Measurements from ENCODE around the gene RNF144A. TPM values are rescaled to one million over a fixed set of nuclear protein-coding genes. Genes with fewer than 3 reads are reported as not detected.

RNF144A gene
- total and polyA plus RNA-seq, 2 donors (not counting 1 experiment from before 2014, with no cell fraction given), result 1.2 to 1.6 TPM

DNA sequence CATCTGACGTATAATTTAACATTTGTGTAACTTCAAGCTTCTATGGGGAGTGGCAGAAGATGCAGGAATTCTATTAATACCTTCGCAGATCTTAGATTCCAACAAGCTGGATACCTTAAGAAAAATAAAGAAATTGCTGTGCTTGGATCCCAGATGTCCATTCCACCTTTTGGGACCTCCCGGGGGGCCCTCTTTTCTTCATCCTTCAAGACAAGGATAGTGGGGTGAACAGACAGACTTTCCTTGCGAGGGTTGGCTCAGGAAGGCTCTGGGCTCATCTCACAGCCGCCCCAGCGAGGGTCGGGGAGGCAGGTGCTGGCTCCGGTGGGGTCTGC, 509 bp upstream of the RNF144A start:
- H3K4me3 Mint-ChIP-seq, result peak overlapping the region; percentile 78
- DNase-seq (no peak), ATAC-seq (ENCODE audit: low read depth) (no peak)
- no peak for TF ChIP-seq EZH2 (IDR thresholded peaks at IDR 0.05; ENCODE audit: borderline replicate concordance, insufficient read depth, low read depth, low read length, poor library complexity, severe bottlenecking)
- TF ChIP-seq, protein P1, sequence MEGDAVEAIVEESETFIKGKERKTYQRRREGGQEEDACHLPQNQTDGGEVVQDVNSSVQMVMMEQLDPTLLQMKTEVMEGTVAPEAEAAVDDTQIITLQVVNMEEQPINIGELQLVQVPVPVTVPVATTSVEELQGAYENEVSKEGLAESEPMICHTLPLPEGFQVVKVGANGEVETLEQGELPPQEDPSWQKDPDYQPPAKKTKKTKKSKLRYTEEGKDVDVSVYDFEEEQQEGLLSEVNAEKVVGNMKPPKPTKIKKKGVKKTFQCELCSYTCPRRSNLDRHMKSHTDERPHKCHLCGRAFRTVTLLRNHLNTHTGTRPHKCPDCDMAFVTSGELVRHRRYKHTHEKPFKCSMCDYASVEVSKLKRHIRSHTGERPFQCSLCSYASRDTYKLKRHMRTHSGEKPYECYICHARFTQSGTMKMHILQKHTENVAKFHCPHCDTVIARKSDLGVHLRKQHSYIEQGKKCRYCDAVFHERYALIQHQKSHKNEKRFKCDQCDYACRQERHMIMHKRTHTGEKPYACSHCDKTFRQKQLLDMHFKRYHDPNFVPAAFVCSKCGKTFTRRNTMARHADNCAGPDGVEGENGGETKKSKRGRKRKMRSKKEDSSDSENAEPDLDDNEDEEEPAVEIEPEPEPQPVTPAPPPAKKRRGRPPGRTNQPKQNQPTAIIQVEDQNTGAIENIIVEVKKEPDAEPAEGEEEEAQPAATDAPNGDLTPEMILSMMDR (IDR thresholded peaks at IDR 0.05), result no peak
- peaks cover 7 to 13% of the 10 kb centered on the region in 2 donors for H3K4me1 ChIP-seq (ENCODE audit: control insufficient read depth in 2 of 2, insufficient read depth in 2 of 2, low read length in 2 of 2)
- H2AFZ ChIP-seq (ENCODE audit: insufficient read depth, low read depth, low read length, poor library complexity, severe bottlenecking), result peak overlapping the region; percentile 61
- peak overlapping the region; percentile 10 for H3K27ac Mint-ChIP-seq
- H3K9ac ChIP-seq (ENCODE audit: low read length), result peak overlapping the region; percentile 17
- peak overlapping the region in 1 of 5 experiments; percentile 30 for H3K4me3 ChIP-seq (ENCODE audit: control extremely low read depth in 1 of 5, extremely low read depth in 1 of 5, insufficient read depth in 1 of 5, low read depth in 2 of 5, low read length in 4 of 5)
- intact Hi-C loops (cut with micrococcal nuclease), result loop anchor here (5.0 kb wide), 2 partner anchors 49 to 86 kb away; partner anchors contain the start of gene CMPK2
- peak overlapping the region; percentile 94 for H3K4me2 ChIP-seq (replicated peaks; ENCODE audit: low read depth, low read length, poor library complexity, severe bottlenecking)
- peaks cover 0 to 9% (median 0%) of the 10 kb centered on the region in 3 donors for H3K9me3 ChIP-seq (ENCODE audit: control extremely low read depth in 1 of 3, control insufficient read depth in 2 of 3, insufficient read depth in 1 of 3, low read length in 2 of 3)
- peaks cover 0 to 17% (median 4%) of the 10 kb centered on the region in 4 experiments for H3K27me3 ChIP-seq (replicated peaks in 1 of 4; ENCODE audit: control extremely low read depth in 1 of 4, control insufficient read depth in 3 of 4, insufficient read depth in 4 of 4, low read length in 3 of 4)
- POLR2A ChIA-PET, result no interaction called here
- H3K36me3 ChIP-seq (replicated peaks in 1 of 2; ENCODE audit: control extremely low read depth in 1 of 2, control insufficient read depth in 1 of 2, extremely low read depth in 1 of 2, insufficient read depth in 2 of 2, low read length in 1 of 2), result no peaks in the 10 kb centered on the region
- H3K9me3 Mint-ChIP-seq (ENCODE audit: insufficient read depth), result no peaks in the 10 kb centered on the region
- CTCF ChIA-PET, result interaction anchor here (0.6 to 2.1 kb wide), 14 partner anchors 8 to 128 kb away, joined by 3 to 15 read pairs (median 4); partner anchors contain the start of genes CMPK2 and RSAD2
- no peaks in the 10 kb centered on the region for H3K79me2 ChIP-seq (ENCODE audit: control insufficient read depth, insufficient read depth, low read length)
- H3K4me1 Mint-ChIP-seq, result peaks cover 3% of the 10 kb centered on the region
- 54% methylated on average over 6 of the region's 8 CpGs for WGBS (ENCODE audit: insufficient coverage)
- peaks cover 8% of the 10 kb centered on the region for H3K27me3 Mint-ChIP-seq
- no peaks in the 10 kb centered on the region for H4K20me1 ChIP-seq (ENCODE audit: control insufficient read depth, insufficient read depth, low read length, poor library complexity, severe bottlenecking)
- H3K27ac ChIP-seq (ENCODE audit: low read length in 2 of 2), result no peak overlapping the region

DNA sequence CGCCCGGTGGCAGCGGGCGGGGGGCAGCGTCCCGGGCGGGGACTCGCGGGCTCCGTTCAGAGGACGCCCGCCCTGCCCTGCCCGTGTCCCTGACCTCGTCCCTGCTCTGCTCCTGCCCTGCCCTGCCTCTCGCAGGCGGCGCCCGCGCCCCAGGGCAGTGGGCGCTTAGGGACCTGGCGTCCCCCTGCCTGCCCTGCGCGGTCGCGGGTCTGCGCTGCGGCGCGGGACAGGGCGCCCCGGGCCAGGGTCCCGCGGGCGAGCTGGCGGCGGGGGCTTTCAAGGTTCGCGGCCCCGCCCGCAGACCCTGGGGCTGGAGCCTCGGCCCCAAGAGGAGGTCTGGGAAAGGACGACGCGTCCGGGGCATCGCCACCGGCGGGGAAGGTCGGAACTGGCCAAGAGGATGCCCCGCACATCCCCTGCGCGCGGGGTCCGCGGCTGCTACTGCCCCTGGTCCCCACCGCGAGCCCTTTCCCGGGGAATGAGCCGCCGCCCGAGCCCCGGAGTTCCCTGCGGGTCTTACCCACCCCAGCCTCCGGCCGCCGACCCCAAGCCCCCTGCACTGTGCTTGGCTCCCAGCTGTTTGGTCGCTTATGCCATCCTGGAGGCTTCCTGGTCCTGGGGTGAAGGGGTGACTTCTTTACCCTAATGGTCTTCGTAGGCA, 679 bp downstream of the RNF144A start:
- Histone ChIP-seq H3K79me2 (ENCODE audit: control insufficient read depth, insufficient read depth, low read length) (no peaks in the 10 kb centered on the region), H3K9me3 (ENCODE audit: control extremely low read depth in 1 of 3, control insufficient read depth in 2 of 3, insufficient read depth in 1 of 3, low read length in 2 of 3) (peaks cover 0 to 9% (median 0%) of the 10 kb centered on the region in 3 donors), H3K36me3 (replicated peaks in 1 of 2; ENCODE audit: control extremely low read depth in 1 of 2, control insufficient read depth in 1 of 2, extremely low read depth in 1 of 2, insufficient read depth in 2 of 2, low read length in 1 of 2) (no peaks in the 10 kb centered on the region), H3K9ac (ENCODE audit: low read length) (peak overlapping the region; percentile 62), H2AFZ (ENCODE audit: insufficient read depth, low read depth, low read length, poor library complexity, severe bottlenecking) (peak overlapping the region; percentile 64), H3K4me1 (ENCODE audit: control insufficient read depth in 2 of 2, insufficient read depth in 2 of 2, low read length in 2 of 2) (peaks cover 7 to 13% of the 10 kb centered on the region in 2 donors), H3K27me3 (replicated peaks in 1 of 4; ENCODE audit: control extremely low read depth in 1 of 4, control insufficient read depth in 3 of 4, insufficient read depth in 4 of 4, low read length in 3 of 4) (peaks cover 0 to 17% (median 4%) of the 10 kb centered on the region in 4 experiments), H4K20me1 (ENCODE audit: control insufficient read depth, insufficient read depth, low read length, poor library complexity, severe bottlenecking) (no peaks in the 10 kb centered on the region), H3K27ac (ENCODE audit: low read length in 2 of 2) (no peak overlapping the region), H3K4me3 (ENCODE audit: control extremely low read depth in 1 of 5, extremely low read depth in 1 of 5, insufficient read depth in 1 of 5, low read depth in 2 of 5, low read length in 4 of 5) (peak overlapping the region in 4 of 5 experiments; percentile 25 to 57 (median 48)), H3K4me2 (replicated peaks; ENCODE audit: low read depth, low read length, poor library complexity, severe bottlenecking) (peak overlapping the region; percentile 94)
- Mint-ChIP-seq H3K27ac (no peak overlapping the region), H3K27me3 (peaks cover 8% of the 10 kb centered on the region), H3K4me1 (peaks cover 6% of the 10 kb centered on the region), H3K9me3 (ENCODE audit: insufficient read depth) (no peaks in the 10 kb centered on the region), H3K4me3 (peak overlapping the region; percentile 62)
- no peak for TF ChIP-seq EZH2 (IDR thresholded peaks at IDR 0.05; ENCODE audit: borderline replicate concordance, insufficient read depth, low read depth, low read length, poor library complexity, severe bottlenecking)
- TF ChIP-seq, protein P1 (IDR thresholded peaks at IDR 0.05), result no peak
- intact Hi-C loops (cut with micrococcal nuclease), result loop anchor here (5.0 kb wide), 2 partner anchors 51 to 84 kb away; partner anchors contain the start of gene CMPK2
- POLR2A ChIA-PET, result no interaction called here
- peak; percentile 16 for DNase-seq
- ATAC-seq (ENCODE audit: low read depth), result no peak
- 1% methylated on average over 67 of the region's 68 CpGs for WGBS (ENCODE audit: insufficient coverage)
- CTCF ChIA-PET, result no interaction called here
